Measurements from ENCODE around the gene MAPK10. TPM values are rescaled to one million over a fixed set of nuclear protein-coding genes. Genes with fewer than 3 reads are reported as not detected.

Gene MAPK10
- total and polyA plus RNA-seq, 9 of the 15 experiments (the other 6 are each of a cell fraction or from before 2014, with no cell fraction given) = 0.10 to 0.53 (median 0.18) TPM; not detected in 4

DNA sequence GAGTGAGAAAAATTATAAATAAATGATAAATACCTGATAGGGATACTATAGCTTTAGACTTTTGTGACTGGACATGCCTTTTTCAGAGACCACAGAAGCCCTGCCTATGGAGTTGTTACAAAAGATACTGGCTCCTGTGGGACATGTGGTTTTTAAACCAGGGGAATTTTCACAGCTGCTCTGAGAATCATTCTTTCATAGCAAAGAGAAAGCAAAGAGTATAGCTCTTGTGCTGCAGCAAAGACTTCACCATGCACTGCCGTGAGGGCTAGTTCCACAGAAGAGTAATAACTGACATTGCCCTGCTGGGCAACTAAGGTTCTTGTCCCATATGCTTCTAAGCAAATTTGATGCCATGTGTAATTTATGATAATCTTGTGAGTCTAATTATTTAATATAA, 98.2 kb downstream of the MAPK10 start (continued):
- no peak for TF ChIP-seq PML (IDR thresholded peaks at IDR 0.05; ENCODE audit: low read length)
- no peak for TF ChIP-seq RFX7 (CRISPR knock-in tag; IDR thresholded peaks at IDR 0.05)

DNA sequence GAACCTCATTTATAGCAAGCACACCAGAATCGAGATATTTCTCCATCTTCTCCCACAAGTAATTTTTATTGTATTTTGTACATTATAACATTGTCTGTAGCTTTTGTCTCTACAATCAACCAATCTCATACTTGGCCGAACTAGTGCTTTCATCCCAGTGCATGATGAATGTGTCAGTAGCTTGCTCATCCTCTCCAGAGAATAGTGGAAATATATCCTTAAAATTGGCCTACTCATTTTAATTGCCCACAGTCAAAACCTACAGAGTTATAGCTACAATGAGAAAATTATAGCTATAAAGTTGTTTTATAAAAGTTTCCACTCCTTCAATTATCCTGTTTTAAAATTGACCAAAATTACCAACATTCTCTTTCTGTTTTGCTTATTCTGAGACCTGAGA, 103.8 kb downstream of the MAPK10 start:
- ChIA-PET CTCF (ENCODE audit: low intra/inter-chr PET ratio) (no interaction called here), POLR2A (no interaction called here)
- no TSS peak for BruUV-seq (replicated peaks)
- WGBS (ENCODE audit: insufficient coverage, low coverage, missing lambda C conversion rate) = 0% methylated on average over 2 of the region's 2 CpGs
- Histone ChIP-seq H3K9me1 (ENCODE audit: control insufficient read depth, insufficient read depth, low read length) (no peaks in the 10 kb centered on the region), H3K4me2 (ENCODE audit: insufficient read depth, low read length) (no peak overlapping the region), H3K27me3 (ENCODE audit: control insufficient read depth in 2 of 2, insufficient read depth in 2 of 2, low read length in 2 of 2) (no peaks in the 10 kb centered on the region), H3K9ac (ENCODE audit: insufficient read depth in 1 of 2, low read depth in 2 of 2, low read length in 2 of 2) (no peak overlapping the region), H3K4me3 (no peak overlapping the region), H3K4me1 (replicated peaks in 1 of 2; ENCODE audit: control insufficient read depth in 2 of 2, insufficient read depth in 2 of 2, low read length in 2 of 2) (no peaks in the 10 kb centered on the region), H2AFZ (ENCODE audit: low read depth, low read length) (no peak overlapping the region), H3K27ac (ENCODE audit: extremely low read depth, low read depth, low read length) (no peak overlapping the region), H4K20me1 (replicated peaks; ENCODE audit: control insufficient read depth, insufficient read depth, low read length) (no peaks in the 10 kb centered on the region), H3K36me3 (ENCODE audit: control insufficient read depth, insufficient read depth, low read length) (no peaks in the 10 kb centered on the region), H3K79me2 (ENCODE audit: control insufficient read depth, insufficient read depth, low read length) (no peaks in the 10 kb centered on the region), H3K9me3 (replicated peaks; ENCODE audit: control insufficient read depth, insufficient read depth, low read depth, low read length) (no peaks in the 10 kb centered on the region)
- in situ Hi-C loops (cut with MboI) (no loop called here), intact Hi-C loops (cut with micrococcal nuclease) (no loop called here)
- FAIRE-seq (no peak), ATAC-seq (no peak), DNase-seq (ENCODE audit: extremely low read depth in 1 of 4, low spot score in 3 of 4) (no peak)
- TF ChIP-seq HEY1 (CRISPR knock-in tag; IDR thresholded peaks at IDR 0.05; ENCODE audit: borderline replicate concordance) (no peak), MECOM (CRISPR knock-in tag; IDR thresholded peaks at IDR 0.05) (no peak), POLR3G (IDR thresholded peaks at IDR 0.05; ENCODE audit: extremely low read depth, insufficient read length, insufficient replicate concordance) (no peak), MXI1 (IDR thresholded peaks at IDR 0.05; ENCODE audit: low read depth, low read length) (no peak), ZNF134 (CRISPR knock-in tag; conservative IDR thresholded peaks at IDR 0.05) (no peak), XRCC4 (IDR thresholded peaks at IDR 0.05; ENCODE audit: extremely low read depth, insufficient read depth, insufficient read length) (no peak), MCM7 (IDR thresholded peaks at IDR 0.05) (no peak), NFYB (IDR thresholded peaks at IDR 0.05; ENCODE audit: extremely low read depth, insufficient read length) (no peak), HMG20A (CRISPR knock-in tag; conservative IDR thresholded peaks at IDR 0.05) (no peak), ZNF431 (CRISPR knock-in tag; IDR thresholded peaks at IDR 0.05) (no peak), FOXP4 (CRISPR knock-in tag; IDR thresholded peaks at IDR 0.05; ENCODE audit: borderline replicate concordance) (no peak), VEZF1 (CRISPR knock-in tag; IDR thresholded peaks at IDR 0.05) (no peak)
- TF ChIP-seq, protein P1, sequence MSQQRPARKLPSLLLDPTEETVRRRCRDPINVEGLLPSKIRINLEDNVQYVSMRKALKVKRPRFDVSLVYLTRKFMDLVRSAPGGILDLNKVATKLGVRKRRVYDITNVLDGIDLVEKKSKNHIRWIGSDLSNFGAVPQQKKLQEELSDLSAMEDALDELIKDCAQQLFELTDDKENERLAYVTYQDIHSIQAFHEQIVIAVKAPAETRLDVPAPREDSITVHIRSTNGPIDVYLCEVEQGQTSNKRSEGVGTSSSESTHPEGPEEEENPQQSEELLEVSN (IDR thresholded peaks at IDR 0.05; ENCODE audit: borderline replicate concordance in 1 of 2, extremely low read depth in 1 of 2, insufficient read depth in 1 of 2, insufficient read length in 1 of 2, low read depth in 1 of 2, low read length in 1 of 2, poor library complexity in 1 of 2, severe bottlenecking in 1 of 2) = no peak
